ENCODE data around the gene DPH1. TPM values are rescaled to one million over a fixed set of nuclear protein-coding genes. Genes with fewer than 3 reads are reported as not detected.

The DPH1 gene
- polyA plus RNA-seq, 1 of the 3 experiments (the other 2 are of a cell fraction) = 36.2 TPM

DNA sequence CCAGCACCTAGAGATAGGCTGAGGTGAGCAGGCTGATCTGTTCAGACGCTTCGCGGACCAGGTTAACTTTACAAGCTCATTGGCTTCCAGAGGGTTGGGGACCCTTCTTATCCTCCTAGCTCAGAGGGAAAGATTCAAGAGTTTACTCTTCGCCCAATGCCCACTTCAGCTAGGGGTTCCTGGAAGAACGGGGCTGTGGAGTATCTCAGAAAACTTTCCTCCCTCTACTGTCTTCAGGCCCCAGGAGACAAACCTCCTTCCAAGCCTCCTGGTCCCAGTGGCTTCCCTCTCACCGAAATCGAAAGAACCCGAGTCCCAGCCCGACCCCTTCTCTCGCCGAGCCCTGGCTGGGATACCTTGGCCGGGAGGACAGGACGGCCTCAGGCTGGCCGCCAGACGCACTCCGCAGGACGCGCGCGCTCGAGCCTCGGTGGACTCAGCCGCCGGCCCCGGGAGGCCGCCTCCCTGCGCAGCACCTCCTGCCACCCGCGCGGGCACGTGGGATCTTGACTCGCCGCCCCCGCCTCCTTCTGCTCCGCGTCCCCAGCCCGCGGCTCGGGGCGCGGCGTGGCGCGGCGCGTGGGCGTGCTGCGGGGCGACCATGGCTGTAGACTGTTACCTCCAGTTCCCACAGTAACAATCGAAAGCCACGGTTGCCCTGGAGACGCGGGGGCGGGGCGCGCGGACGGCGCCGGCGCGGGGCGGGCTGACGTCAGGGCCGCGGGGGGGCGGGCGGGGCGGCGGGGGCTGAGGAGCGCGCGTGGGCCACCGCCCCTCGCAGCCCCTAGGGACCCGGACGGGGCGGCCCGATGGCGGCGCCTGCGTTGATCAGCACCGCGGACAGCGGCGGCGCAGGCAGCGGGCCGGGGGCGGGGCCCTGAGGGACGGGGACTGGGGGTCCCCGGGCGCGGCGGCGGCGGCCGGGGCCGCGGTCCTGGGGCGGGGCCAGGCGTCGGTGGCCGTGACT is 19.7 kb downstream of the DPH1 start:
- Histone ChIP-seq H3K9me3 (no peaks in the 10 kb centered on the region), H3F3A (replicated peaks; ENCODE audit: insufficient read depth) (peaks cover 20% of the 10 kb centered on the region), H3K27ac (ENCODE audit: low read depth in 2 of 2, low read length in 1 of 2) (peak overlapping the region; percentile 60 to 72), H3K4me1 (ENCODE audit: control insufficient read depth in 1 of 2, insufficient read depth in 2 of 2, low read depth in 1 of 2, low read length in 1 of 2) (peaks cover 4 to 15% of the 10 kb centered on the region in 2 experiments; a peak in 2 of 4 replicates), H4K20me1 (ENCODE audit: insufficient read depth) (peaks cover 5% of the 10 kb centered on the region; the same call in 1 of the 2 replicates), H3K4me3 (ENCODE audit: low read depth in 2 of 2, low read length in 1 of 2) (peak overlapping the region; percentile 75 to 80), H3K4me2 (peak overlapping the region; percentile 89), H2AFZ (ENCODE audit: low read depth) (peak overlapping the region; percentile 7; the same call in 1 of the 2 replicates), H3K9me2 (no peaks in the 10 kb centered on the region), H3K36me3 (replicated peaks in 1 of 2; ENCODE audit: control insufficient read depth in 1 of 2, insufficient read depth in 2 of 2, low read length in 1 of 2) (peaks cover 0 to 9% of the 10 kb centered on the region in 2 experiments), H3K9ac (peak overlapping the region; percentile 78), H3K79me2 (ENCODE audit: insufficient read depth) (peaks cover 12% of the 10 kb centered on the region), H3K27me3 (ENCODE audit: insufficient read depth) (no peaks in the 10 kb centered on the region)
- 9% methylated on average over 22 of the region's 104 CpGs for WGBS (ENCODE audit: low lambda C conversion rate)
- TF ChIP-seq SIN3A (IDR thresholded peaks at IDR 0.05; ENCODE audit: borderline replicate concordance, low read depth, low read length) = peak; percentile 49; the same call in 1 of the 2 replicates
- TF ChIP-seq, protein P1, sequence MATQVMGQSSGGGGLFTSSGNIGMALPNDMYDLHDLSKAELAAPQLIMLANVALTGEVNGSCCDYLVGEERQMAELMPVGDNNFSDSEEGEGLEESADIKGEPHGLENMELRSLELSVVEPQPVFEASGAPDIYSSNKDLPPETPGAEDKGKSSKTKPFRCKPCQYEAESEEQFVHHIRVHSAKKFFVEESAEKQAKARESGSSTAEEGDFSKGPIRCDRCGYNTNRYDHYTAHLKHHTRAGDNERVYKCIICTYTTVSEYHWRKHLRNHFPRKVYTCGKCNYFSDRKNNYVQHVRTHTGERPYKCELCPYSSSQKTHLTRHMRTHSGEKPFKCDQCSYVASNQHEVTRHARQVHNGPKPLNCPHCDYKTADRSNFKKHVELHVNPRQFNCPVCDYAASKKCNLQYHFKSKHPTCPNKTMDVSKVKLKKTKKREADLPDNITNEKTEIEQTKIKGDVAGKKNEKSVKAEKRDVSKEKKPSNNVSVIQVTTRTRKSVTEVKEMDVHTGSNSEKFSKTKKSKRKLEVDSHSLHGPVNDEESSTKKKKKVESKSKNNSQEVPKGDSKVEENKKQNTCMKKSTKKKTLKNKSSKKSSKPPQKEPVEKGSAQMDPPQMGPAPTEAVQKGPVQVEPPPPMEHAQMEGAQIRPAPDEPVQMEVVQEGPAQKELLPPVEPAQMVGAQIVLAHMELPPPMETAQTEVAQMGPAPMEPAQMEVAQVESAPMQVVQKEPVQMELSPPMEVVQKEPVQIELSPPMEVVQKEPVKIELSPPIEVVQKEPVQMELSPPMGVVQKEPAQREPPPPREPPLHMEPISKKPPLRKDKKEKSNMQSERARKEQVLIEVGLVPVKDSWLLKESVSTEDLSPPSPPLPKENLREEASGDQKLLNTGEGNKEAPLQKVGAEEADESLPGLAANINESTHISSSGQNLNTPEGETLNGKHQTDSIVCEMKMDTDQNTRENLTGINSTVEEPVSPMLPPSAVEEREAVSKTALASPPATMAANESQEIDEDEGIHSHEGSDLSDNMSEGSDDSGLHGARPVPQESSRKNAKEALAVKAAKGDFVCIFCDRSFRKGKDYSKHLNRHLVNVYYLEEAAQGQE (IDR thresholded peaks at IDR 0.05; ENCODE audit: low read depth, low read length) = peak; percentile 95
- TF ChIP-seq NRF1 (IDR thresholded peaks at IDR 0.05; ENCODE audit: low read depth, low read length) = peak; percentile 40; the same call in 1 of the 2 replicates
- TF ChIP-seq MXI1 (IDR thresholded peaks at IDR 0.05; ENCODE audit: low read depth, low read length) = peak; percentile 96
- no peak for TF ChIP-seq CHD2 (IDR thresholded peaks at IDR 0.05; ENCODE audit: low read length, partially characterized antibody)
- ChIA-PET POLR2A (interaction anchor here (0.9 kb wide), 1 partner anchor 8 kb away, joined by 3 read pairs; the partner anchor contains the start of gene OVCA2), CTCF (interaction anchor here (2.3 to 4.2 kb wide), 4 partner anchors 89 to 196 kb away, joined by 8 to 50 read pairs (median 26); no protein-coding TSS in a partner anchor)
- peak; percentile 95 for DNase-seq

DNA sequence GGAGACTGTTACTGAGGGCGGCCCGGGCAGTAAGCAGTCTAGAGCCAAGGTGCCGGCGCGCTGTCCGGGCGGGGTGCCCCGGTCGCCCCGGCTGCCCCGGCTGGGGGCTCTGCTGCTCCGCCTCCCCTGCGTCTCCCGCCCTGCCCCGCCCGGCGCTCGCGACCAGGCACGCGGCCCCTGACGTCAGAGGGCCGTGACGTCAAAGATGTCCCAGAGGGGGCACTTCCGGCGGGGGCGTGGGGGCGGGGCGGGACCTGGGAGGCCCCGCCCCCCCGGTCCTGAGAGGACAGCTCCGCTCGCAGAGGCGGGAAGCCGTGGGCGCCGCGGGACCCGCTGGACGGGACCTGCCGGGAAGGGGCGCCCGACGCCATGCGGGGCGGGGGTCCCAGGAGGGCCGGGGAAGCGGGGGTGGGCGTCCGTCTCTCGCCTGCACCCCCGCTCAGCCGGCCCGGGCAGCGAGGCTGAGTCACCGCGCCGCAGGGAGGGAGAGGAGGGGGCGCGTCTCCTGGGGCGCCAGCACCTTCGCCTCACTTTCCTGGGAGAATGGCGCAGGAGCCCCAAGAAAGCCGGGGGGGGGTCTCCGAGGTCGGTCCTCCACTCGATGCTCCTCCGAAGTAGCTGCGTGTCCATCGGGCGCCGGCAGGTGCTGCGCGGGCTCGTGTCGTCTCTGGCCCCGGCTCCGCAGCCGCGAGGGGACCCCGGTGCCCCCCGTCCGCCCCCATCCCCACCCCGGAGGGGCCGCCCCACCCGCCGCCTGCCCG is 20.5 kb downstream of the DPH1 start:
- no peaks in the 10 kb centered on the region for H3K27me3 ChIP-seq (ENCODE audit: insufficient read depth)
- peak overlapping the region in 1 of 2 experiments; percentile 60; a peak in 2 of 4 replicates for H3K27ac ChIP-seq (ENCODE audit: low read depth in 2 of 2, low read length in 1 of 2)
- no peak overlapping the region for H2AFZ ChIP-seq (ENCODE audit: low read depth)
- H3K36me3 ChIP-seq (replicated peaks in 1 of 2; ENCODE audit: control insufficient read depth in 1 of 2, insufficient read depth in 2 of 2, low read length in 1 of 2) = peaks cover 0 to 9% of the 10 kb centered on the region in 2 experiments
- H3K4me2 ChIP-seq = peak overlapping the region; percentile 79; the same call in 1 of the 2 replicates
- peaks cover 20% of the 10 kb centered on the region for H3F3A ChIP-seq (replicated peaks; ENCODE audit: insufficient read depth)
- peaks cover 9% of the 10 kb centered on the region for H3K79me2 ChIP-seq (ENCODE audit: insufficient read depth)
- H3K4me1 ChIP-seq (ENCODE audit: control insufficient read depth in 1 of 2, insufficient read depth in 2 of 2, low read depth in 1 of 2, low read length in 1 of 2) = peaks cover 4 to 16% of the 10 kb centered on the region in 2 experiments; a peak in 2 of 4 replicates
- DNase-seq = peak; percentile 94
- H4K20me1 ChIP-seq (ENCODE audit: insufficient read depth) = peaks cover 5% of the 10 kb centered on the region; the same call in 1 of the 2 replicates
- ChIA-PET POLR2A (interaction anchor here (0.9 kb wide), 1 partner anchor 9 kb away, joined by 3 read pairs; the partner anchor contains the start of gene OVCA2), CTCF (interaction anchor here (0.9 to 3.6 kb wide), 6 partner anchors 12 to 232 kb away, joined by 3 to 50 read pairs (median 6); no protein-coding TSS in a partner anchor)
- H3K9me2 ChIP-seq = no peaks in the 10 kb centered on the region
- no peak overlapping the region for H3K9ac ChIP-seq
- 0% methylated on average over 4 of the region's 88 CpGs for WGBS (ENCODE audit: low lambda C conversion rate)
- no peaks in the 10 kb centered on the region for H3K9me3 ChIP-seq
- peak overlapping the region; percentile 56 to 75 for H3K4me3 ChIP-seq (ENCODE audit: low read depth in 2 of 2, low read length in 1 of 2)
- TF ChIP-seq CHD2 (IDR thresholded peaks at IDR 0.05; ENCODE audit: low read length, partially characterized antibody) = no peak
- TF ChIP-seq MXI1 (IDR thresholded peaks at IDR 0.05; ENCODE audit: low read depth, low read length) = no peak
- TF ChIP-seq YY1 (IDR thresholded peaks at IDR 0.05; ENCODE audit: low read depth) = no peak
- TF ChIP-seq, protein P2, sequence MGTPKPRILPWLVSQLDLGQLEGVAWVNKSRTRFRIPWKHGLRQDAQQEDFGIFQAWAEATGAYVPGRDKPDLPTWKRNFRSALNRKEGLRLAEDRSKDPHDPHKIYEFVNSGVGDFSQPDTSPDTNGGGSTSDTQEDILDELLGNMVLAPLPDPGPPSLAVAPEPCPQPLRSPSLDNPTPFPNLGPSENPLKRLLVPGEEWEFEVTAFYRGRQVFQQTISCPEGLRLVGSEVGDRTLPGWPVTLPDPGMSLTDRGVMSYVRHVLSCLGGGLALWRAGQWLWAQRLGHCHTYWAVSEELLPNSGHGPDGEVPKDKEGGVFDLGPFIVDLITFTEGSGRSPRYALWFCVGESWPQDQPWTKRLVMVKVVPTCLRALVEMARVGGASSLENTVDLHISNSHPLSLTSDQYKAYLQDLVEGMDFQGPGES (IDR thresholded peaks at IDR 0.05; ENCODE audit: low read depth, low read length) = no peak
- no peak for TF ChIP-seq TEAD4 (IDR thresholded peaks at IDR 0.05; ENCODE audit: borderline replicate concordance, insufficient read depth)
- TF ChIP-seq, protein P3, sequence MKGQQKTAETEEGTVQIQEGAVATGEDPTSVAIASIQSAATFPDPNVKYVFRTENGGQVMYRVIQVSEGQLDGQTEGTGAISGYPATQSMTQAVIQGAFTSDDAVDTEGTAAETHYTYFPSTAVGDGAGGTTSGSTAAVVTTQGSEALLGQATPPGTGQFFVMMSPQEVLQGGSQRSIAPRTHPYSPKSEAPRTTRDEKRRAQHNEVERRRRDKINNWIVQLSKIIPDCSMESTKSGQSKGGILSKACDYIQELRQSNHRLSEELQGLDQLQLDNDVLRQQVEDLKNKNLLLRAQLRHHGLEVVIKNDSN (IDR thresholded peaks at IDR 0.05; ENCODE audit: borderline replicate concordance, low read depth) = peak; percentile 27; the same call in 1 of the 2 replicates
- no peak for TF ChIP-seq TAF1 (IDR thresholded peaks at IDR 0.05; ENCODE audit: borderline replicate concordance, low read depth, low read length)
- no peak for TF ChIP-seq RCOR1 (IDR thresholded peaks at IDR 0.05; ENCODE audit: low read length)
- no peak for TF ChIP-seq FOXM1 (IDR thresholded peaks at IDR 0.05; ENCODE audit: low read depth)
- TF ChIP-seq ELF1 (IDR thresholded peaks at IDR 0.05) = no peak
- peak; percentile 50; the same call in 1 of the 2 replicates for TF ChIP-seq SIN3A (IDR thresholded peaks at IDR 0.05; ENCODE audit: borderline replicate concordance, low read depth, low read length)
- TF ChIP-seq CTCF (IDR thresholded peaks at IDR 0.05) = no peak

Data from SK-N-SH (cell line).